GM18498 (cell line): Measurements from ENCODE around the gene NTM.
A peak's percentile ranks its signal among the peaks of the same experiment; 100 is the strongest.

Source experiments
- ATAC-seq: cut with Tn5 transposase; IDR thresholded peaks from one replicate; pipeline ENCODE4 v1.9.1; 2021; ENCODE audit warnings: mild to moderate bottlenecking, moderate library complexity; ENCODE audit not compliant: unreplicated experiment

Gene NTM

DNA sequence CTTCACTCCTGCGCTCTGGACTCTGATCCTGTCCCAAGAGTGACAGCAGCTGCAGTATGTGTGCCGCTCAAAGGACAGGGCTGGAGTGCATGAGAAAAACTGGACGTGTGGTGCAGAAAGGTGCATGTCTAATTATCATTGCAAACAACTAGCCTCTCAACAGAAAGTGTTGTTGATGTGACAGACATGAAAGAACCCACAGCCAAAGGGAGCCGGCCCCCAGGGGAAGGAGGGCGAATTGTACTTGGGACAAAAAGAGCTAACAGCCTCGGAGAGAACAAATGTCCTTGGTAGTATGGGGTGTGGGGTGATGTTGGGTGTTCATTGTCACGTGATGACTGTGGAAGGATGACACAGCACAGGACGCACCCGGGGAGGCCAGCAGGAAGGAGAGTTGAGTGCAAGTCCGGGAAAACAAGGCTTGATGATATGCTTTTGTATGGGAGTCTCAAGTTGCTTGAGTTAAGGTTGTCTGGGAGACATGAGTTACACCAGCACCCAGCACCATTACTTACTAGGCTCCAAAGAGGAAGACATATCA, 325.5 kb downstream of the NTM start:
- ATAC-seq = no peak

DNA sequence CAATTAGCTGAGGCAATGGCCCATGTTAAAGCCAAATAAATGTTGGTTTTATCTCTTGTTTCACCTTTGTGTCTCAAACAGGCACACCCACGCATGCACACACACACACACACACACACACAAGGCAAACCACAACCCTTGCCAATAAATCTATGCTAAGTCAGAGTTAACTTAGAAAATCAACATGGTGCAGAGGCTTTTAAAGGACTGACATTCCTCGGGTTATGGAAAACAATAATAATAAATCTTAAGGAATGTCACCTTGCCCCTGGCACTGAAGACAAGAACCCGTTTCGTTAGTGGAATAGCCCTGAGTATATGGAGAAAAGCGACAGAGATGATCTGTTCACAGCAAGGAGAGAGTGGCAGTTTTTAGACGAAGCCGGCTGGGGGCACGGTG, 326.3 kb downstream of the NTM start:
- ATAC-seq = no peak

DNA sequence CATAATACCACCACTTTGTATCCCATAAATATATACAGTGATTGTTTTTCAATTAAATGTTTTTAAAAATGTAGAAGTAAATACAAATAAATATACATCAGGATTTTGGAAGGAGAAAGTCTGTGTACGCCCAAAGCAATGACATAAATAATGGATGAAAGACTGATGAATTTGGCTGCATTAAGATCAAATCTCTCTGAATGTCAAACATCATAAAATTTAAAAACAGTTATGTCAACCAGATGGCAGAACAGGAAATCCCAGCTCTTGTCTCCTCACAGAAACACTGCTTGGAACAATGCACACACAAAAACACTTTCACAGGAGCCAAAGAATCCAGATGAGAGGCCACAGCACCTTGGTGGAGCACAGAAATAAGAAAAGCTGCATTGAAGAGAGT, 332.9 kb downstream of the NTM start:
- ATAC-seq = no peak

DNA sequence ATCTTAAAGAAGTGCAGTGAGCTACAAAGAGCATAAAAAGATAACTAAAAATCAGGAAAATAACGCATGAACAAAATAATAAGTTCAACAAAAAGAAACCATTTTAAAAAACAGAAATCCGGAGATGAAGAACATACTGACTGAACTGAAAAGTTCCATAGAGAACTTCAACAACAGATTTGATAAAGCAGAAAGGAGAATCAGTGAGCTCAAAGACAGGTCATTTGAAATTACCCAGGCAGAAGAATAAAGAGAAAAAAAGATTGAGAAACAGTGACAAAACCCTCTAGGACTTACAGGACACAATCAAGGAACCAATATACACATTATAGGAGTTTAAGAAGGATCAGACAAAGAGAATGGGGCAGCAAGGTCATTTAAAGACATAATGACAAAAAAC, 334.3 kb downstream of the NTM start:
- ATAC-seq = no peak

DNA sequence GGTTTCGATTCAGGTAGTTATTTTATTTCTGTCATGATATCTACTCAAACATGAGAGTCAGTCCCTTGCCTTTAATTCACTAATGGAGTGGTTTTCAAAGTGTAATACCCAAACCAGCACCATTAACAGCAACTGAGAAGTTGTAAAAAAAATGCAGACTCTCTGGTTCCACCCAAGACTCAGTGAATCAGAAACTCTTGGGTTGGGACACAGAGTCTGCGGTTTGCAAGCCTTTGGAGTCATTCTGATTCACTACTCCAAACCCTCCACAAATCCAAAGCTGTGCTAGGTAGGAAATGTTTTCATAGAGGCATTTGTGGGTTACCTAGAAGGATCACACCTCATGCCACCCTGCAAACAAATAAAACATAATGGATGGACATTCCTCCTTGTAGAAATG, 340.1 kb downstream of the NTM start:
- ATAC-seq = no peak

DNA sequence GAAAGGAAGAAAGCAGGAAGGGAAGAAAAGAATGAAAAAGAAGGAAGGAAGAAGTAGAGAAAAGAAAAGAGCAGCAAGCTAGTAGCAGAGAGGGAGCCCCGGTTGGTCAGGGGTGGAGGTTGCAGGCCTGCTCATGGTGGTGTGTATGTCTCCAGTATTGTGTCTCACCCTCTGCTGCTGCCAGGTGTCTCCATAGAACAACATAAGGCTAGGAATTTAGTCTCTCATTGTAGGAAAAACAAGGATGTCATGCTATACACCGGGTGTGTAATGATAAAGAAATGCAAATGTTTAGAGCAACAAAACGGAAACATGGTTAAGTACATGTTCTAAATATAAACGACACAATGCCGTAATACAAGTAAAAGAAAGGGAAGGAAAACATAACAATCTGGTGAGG, 342.5 kb downstream of the NTM start:
- no peak for ATAC-seq

DNA sequence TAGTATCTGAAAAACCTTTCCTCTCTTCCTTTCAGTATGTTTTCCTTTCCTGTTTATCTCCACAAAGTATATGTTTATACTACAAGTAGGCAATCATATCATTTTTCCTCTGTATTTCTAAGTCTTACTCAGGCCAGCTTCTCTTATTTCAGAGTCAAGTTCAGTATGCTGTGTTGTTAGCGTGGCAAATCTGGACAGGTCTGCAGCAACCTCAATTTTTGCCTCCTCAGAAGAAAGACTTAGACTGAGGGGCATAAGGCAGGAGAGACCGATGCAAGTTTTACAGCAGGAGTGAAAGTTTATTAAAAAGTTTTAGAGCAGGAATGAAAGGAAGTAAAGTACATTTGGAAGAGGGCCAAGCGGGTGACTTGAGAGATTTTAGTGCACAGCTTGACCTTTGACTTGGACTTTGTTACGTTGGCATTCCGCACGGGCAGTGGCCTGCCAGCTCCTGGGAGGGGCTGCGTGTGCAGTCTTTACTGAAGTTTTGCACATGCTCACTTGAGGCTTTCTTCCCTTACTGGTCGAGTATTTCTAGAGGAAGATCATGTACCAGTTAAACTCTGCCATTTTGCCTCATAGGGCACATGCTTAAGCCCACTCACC, 343.2 kb downstream of the NTM start:
- no peak for ATAC-seq

DNA sequence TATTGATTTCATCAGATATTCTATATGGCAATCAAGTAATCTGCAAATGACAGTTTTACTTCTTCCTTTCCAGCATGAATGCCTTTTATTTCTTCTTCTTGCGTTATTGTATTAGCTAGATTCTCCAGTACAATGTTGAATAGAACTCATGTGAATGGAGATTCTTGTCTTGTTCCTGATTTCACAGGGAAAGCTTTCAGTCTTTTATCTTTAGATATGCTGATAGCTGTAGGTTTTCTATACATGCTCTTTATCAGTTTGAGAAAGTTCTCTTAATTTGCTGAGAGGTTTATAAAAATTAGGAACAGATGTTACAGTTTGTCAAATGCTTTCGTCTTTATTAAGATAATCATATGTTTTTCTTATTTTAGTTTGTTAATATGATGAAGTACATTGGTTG, 347.2 kb downstream of the NTM start:
- ATAC-seq = no peak

DNA sequence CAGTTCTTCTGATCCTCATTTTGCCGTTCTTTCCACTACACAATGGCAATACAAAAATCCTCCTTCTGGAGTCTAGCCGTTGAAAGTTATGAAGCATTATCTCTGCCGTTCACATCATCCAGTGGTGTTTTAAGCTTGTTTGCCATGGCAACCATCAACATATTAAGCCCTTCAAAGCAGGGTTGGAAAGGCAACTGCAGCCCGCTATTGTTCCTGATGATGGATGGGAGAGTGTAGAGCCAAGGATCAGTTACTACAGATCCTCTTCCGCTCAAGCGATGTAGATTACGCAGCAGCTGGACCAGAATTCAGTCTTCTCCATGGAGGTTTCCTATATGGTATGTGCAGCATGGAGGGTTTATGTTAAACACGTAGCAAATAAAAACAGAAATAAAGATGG, 352.7 kb downstream of the NTM start:
- ATAC-seq = no peak

DNA sequence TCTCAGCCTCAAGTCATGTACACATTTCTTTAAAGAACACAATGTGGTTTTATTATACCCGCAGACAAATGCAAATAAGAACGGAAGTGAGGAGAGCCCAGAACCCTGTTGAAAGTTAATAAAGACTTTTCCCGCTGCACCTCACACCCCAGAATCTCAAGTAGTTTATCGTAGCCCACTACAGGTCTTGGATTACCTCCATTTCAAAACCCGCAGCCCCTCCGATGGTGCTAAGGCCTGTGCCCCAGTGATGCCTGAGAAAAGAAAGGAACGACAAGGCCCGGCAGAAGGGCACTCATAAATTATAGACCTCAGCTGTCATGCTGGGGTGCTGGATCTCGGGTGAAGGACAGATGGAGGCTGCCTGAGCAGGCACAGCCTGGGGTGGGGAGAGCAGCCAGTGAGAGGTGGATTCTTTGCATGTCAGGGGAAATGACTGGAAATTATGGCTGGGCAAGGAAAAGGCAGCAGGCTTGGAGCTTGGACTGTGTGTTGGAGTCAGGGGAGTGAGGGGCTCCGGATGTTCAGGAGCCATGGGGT, 354.1 kb downstream of the NTM start:
- ATAC-seq = no peak

DNA sequence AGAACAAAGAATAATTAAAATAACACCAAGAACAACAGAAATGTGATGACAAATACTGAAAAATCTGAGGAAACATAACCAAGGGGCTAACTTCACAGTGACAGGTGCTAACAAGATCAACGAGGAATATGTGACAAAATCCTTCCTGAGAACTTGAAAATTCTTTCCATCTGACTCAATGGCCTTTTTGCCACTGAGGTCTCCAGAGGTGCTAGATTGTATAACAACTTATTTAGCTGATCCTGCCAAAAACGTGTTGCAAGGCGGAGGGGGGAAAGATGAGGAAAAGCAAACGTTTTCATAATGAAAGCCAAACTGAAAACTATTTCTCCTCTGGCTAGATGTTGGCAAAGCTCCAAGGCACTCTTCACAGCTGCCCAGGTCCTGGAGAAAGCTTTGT, 364.5 kb downstream of the NTM start:
- ATAC-seq = no peak

DNA sequence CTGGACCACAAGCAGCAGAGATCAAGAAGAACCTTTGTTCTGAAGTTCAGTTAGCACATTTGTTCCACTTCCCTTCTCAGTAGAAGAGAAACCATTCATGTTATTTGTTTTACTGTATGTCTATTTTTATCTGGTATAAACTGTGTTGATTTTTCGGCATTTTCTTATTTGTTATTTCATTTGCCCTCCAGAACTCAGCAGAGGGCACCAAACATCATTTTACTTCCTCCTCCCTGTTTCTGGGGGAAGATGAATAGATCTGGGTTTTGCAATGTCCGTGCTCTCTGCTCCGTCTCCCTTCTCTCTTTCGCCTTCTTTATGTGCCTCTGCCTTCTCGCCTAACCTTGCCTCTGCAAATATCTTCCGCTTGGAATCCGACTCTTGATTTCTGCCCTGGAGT, 366.9 kb downstream of the NTM start:
- ATAC-seq = no peak

DNA sequence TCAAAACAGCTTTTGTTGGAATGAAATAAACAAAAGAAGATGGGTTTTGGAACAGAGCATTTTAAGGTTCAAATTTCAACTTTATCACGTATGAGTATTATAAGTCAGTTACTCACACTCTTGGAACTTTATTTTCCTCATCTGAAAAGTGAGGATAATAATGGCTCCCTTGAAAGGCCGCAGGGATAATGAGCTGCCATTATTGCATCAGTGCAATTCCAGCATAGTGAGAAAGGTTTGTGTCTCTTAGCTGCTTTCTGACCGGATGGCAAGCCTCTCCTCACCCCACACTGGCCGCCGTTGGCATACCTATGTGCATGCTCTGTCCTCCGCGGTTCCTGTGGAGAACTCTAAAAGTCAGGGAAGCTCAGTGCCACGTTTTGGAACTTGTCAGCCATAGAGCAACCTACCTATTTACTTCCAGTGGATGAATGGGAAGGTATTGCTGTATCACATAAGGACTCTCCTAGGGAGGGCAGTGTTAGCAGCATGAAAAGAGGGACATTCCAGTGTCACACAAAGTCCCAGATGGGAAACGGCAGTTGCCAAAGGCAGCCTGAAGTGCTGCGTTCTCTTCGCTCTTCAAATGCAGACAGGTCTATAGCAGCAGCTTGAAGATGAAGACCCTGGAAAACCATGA, 368.9 kb downstream of the NTM start:
- ATAC-seq = no peak

DNA sequence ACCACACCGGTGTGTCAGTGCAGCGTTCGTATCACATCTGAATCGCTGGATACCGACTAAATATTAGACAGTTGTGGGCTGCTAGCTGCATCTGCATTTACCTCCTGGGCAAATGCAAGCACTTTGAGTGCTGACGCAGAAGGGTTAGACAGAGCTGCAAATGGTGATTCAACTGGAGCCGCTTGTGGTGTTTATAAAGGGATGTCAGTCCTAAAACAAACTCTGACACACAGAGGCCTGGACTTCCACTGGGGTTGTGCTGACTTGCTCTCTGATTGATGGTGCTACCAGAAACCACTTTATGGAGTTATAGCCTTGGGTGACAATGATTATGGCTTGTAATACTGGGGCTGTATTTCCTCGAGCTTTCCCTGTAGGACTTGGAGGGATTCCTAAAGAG, 374.4 kb downstream of the NTM start:
- no peak for ATAC-seq

DNA sequence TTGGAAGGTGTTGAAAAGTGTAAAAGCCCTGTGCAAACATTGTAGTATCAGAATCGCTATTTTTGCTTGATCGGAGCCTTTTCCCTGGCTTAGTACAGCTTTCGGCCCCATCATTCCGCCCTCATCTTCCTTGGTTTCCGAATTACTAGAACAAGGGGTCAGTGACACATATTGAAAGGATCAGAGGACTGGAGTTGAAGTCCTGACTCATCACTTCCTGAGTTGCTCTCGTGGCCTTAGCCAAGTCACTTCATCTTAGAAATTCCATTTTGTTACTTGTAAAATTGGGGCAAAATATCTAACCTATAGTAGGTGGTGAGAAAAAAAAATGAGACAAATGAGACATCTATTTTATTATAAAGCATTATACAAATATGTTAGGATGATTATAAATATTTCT, 375.0 kb downstream of the NTM start:
- no peak for ATAC-seq

DNA sequence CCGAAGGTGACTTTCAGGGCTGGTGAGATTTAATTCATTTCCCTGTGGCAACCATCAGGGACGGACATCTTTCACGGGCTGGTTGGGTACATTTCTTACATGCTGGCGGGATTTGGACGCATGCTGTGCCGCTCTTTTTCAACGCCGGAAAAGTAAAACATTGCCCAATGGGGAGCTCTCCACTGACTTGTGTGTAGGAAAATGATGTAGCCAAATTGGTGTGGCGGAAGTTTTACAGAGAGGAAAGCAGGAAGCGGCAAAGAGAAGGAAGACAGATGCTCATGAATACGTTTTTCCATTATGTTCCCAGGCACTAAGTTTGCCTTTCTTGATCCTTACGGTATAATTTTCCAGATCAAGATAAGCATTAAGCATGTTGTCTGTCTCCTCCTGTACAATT, 375.8 kb downstream of the NTM start:
- no peak for ATAC-seq

DNA sequence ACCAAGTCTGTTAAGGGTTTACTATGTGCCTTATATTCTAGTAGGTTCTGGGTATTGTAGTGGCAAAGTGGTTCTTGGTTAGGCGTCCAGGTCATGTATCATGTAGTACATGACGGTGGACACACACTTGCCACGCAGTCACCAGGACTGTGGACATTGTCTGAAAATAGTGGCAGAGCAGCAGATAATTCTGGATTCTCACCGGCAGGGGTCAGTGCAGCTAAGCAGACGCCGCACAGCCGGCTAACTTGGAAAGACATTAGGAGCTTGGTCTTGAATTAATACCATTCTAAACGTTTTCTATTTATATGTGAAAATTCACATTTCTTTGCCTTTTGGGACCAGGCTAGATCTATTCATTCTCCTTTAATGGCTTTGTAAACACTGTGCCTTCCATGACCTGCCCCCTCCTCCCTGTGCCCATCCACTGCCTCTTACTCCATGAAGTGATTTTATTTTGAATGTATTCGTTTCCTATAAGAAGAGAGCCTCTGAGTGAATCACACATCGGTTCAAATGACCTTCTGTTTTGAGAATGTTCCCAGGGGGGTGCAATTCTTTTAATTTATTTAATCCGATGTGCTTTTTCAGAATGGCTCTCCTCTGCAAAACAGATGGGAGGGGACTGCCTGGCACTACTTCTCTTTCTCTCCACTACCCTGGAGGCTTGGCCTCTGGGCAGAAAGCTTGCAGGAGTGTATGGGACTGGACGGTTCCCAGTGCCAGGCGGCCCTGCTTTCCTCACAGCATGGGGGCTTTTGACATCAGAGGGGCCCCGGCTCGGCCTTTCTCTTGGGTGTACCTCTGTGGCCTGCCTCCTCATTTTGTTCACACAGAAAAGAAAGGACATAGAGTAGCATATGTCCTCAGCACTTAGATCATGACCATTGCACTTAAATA, 378.0 kb downstream of the NTM start:
- peak; percentile 89 for ATAC-seq

DNA sequence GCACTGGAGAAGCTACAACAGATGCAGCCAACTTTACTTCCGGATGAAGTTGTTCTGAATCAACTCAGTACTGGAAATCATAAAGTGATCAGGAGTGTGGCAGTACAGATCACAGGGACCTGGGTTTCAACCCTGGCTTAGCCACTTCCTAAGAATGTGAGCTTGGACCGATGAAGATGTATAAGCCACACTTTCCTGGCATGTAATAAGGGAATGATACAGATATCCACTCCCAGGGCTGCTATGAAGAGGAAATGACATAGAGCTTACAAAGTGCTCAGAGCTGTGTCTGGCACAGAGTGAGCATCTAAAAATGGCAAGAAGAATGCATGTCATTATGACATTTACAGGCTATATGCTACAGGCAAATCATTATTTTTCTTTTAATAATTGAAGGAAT, 378.7 kb downstream of the NTM start:
- no peak for ATAC-seq

DNA sequence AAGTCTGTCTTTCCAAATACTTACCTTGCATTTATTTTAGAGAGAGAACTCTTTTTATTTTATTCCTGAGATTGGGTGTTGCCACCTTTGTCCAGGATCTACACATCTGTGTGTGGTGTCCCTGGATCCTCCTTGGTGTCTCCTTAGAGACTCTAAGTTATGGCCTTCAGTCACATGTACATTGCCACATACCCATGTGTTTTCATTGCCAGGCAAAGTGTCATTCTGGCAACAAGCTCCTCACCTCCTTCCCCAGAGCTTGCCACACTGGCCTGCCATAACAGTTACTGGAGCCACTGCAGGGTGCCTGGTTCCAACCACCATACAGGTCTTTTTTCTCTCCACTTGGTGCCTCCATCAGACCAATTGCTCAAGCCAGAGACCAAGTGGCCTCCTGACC, 379.7 kb downstream of the NTM start:
- no peak for ATAC-seq

DNA sequence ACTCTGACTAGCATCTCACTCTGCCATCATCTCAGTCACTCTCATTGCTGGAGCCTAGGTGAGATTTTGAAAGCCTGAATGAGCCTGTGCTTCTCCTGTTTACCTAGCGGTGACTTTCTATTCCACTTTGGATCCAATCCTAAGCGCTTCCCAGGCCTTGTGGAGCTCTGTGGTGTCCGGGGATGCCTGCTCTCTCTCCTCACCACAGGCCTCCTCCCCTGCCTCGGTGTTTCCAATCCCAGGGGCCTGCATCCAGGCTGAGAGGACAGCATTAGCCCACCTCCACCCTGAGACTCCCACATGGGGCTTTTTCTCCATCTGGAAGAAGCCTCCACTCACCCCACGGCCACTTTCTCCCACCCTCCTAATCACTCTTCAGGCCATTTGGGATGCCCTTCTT, 380.3 kb downstream of the NTM start:
- no peak for ATAC-seq

DNA sequence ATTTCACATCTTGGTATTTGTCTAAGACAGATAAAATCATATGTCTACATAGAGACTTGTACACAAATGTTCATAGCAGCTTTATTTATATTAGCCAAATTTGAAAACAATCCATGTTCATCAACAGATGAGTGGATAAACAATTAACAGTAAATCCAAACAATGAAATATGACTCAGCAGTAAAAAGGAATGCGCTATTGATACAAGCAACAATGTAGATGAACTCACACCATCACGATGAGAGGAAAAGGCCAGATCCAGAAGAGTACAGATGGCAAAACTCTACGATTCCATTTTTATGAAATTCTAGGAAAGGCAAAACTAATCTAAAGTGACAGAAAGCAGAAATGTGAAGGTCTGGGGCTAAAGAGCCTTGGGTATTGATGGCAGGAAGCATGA, 384.3 kb downstream of the NTM start:
- ATAC-seq = no peak
